MM.1S (cell line): Measurements from ENCODE around the gene BCL2L14.

Experiments used
- EZH2phosphoT487 ChIP-seq: fragments of 300-600 bp; sonication (generic); IDR thresholded peaks from 2 replicates; pipeline ENCODE4 v1.6.1; 2018; ENCODE audit warnings: antibody characterized with exemption, low read length
- TF ChIP-seq, protein P1 (sequence below): fragments of 300-600 bp; sonication (generic); IDR thresholded peaks from 2 replicates; pipeline ENCODE4 v1.5.1; 2016; ENCODE audit warnings: antibody characterized with exemption, low read length, mixed read lengths

DNA sequence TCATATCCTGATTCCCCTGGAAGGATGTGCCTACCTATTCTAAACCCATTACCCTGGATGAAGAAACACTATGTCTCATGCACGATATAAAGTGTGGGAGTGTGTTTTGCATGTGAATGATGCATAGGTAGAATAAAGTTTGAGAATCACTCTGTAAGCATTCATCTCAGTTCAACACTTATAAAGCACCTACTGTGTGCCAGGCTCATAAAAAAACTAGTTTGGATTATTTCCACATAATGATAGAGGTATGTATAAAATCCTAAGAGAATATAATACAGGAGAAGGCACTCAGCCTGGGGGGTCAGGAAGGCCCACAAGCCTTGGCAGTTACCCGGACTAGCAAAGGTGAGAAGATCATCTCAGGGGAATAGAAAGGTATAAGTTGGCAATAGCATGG, 41.1 kb upstream of the BCL2L14 start:
- TF ChIP-seq, protein P1, sequence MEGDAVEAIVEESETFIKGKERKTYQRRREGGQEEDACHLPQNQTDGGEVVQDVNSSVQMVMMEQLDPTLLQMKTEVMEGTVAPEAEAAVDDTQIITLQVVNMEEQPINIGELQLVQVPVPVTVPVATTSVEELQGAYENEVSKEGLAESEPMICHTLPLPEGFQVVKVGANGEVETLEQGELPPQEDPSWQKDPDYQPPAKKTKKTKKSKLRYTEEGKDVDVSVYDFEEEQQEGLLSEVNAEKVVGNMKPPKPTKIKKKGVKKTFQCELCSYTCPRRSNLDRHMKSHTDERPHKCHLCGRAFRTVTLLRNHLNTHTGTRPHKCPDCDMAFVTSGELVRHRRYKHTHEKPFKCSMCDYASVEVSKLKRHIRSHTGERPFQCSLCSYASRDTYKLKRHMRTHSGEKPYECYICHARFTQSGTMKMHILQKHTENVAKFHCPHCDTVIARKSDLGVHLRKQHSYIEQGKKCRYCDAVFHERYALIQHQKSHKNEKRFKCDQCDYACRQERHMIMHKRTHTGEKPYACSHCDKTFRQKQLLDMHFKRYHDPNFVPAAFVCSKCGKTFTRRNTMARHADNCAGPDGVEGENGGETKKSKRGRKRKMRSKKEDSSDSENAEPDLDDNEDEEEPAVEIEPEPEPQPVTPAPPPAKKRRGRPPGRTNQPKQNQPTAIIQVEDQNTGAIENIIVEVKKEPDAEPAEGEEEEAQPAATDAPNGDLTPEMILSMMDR, result no peak
- no peak for TF ChIP-seq EZH2phosphoT487
